Caco-2 (cell line): ENCODE results near the gene SETX. TPM values are rescaled to one million over a fixed set of nuclear protein-coding genes. Genes with fewer than 3 reads are reported as not detected.

Experiments used
- BruUV-seq: library from RNA; stranded (reverse); fragments of 400-500 nt; replicated peaks from 2 replicates; lab custom pipeline; 2021; lab: Mats Ljungman, UMichigan
- CTCF ChIA-PET: fragments of 300-600 bp; sonication (Branson Sonifier 250); formaldehyde crosslinking; loops from one replicate; lab custom pipeline; 2022; ENCODE audit warnings: antibody characterized with exemption; lab: Charles Lee
- POLR2A ChIA-PET: fragments of 300-600 bp; sonication (Branson Sonifier 250); formaldehyde crosslinking; loops from one replicate; lab custom pipeline; 2022; ENCODE audit warnings: antibody characterized with exemption; lab: Charles Lee
- DNase-seq, 2 experiments: peaks; one replicate each; pipeline versions ENCODE4 v3.0.0 to v3.0.0-alpha.2; 2020 to 2022
- H3K27me3 ChIP-seq: replicated peaks from 2 replicates; pipeline ENCODE4 v1.6.0; 2011; ENCODE audit warnings: low read length; ENCODE audit not compliant: control insufficient read depth, insufficient read depth
- H3K36me3 ChIP-seq: 2 replicates; pipeline ENCODE4 v1.5.1; 2011; ENCODE audit warnings: low read length; ENCODE audit not compliant: control insufficient read depth, insufficient read depth
- H3K4me1 ChIP-seq: fragments of 250-450 bp; sonication (Bioruptor Pico); 2 replicates; pipeline ENCODE4 v1.5.1; 2020; ENCODE audit warnings: mild to moderate bottlenecking
- H3K4me3 ChIP-seq: 2 replicates; pipeline ENCODE4 v1.5.1; 2011; ENCODE audit warnings: low read depth, mild to moderate bottlenecking, control low read depth, low read length
- H3K9me3 ChIP-seq: fragments of 250-450 bp; sonication (Bioruptor Pico); 2 replicates; pipeline ENCODE4 v1.5.1; 2020; ENCODE audit warnings: mild to moderate bottlenecking, moderate library complexity
- H3K27ac Mint-ChIP-seq: one replicate; pipeline ENCODE4 v1.8.0; 2022; ENCODE audit warnings: mixed read lengths; ENCODE audit not compliant: unreplicated experiment
- H3K27me3 Mint-ChIP-seq: one replicate; pipeline ENCODE4 v1.8.0; 2022; ENCODE audit warnings: mixed read lengths; ENCODE audit not compliant: insufficient read depth, unreplicated experiment
- H3K36me3 Mint-ChIP-seq: one replicate; pipeline ENCODE4 v1.8.0; 2022; ENCODE audit warnings: mild to moderate bottlenecking, mixed read lengths; ENCODE audit not compliant: insufficient read depth, unreplicated experiment
- H3K4me1 Mint-ChIP-seq: one replicate; pipeline ENCODE4 v1.8.0; 2022; ENCODE audit warnings: low read depth, mixed read lengths; ENCODE audit not compliant: unreplicated experiment
- H3K4me3 Mint-ChIP-seq: one replicate; pipeline ENCODE4 v1.8.0; 2022; ENCODE audit warnings: mild to moderate bottlenecking, moderate library complexity, mixed read lengths; ENCODE audit not compliant: unreplicated experiment
- H3K9me3 Mint-ChIP-seq: one replicate; pipeline ENCODE4 v1.8.0; 2022; ENCODE audit warnings: mixed read lengths; ENCODE audit not compliant: unreplicated experiment
- CTCF ChIP-seq, 2 experiments: fragments of 200-600 bp in 1 of 2; IDR thresholded peaks; 1 replicate in 1 of 2; 2 replicates in 1 of 2; pipeline versions ENCODE4 v1.5.1 to v1.8.0; 2011 to 2022; ENCODE audit warnings: antibody characterized with exemption in 1 of 2, control low read depth in 1 of 2, inconsistent platforms in 1 of 2, low read depth in 1 of 2, low read length in 1 of 2, mild to moderate bottlenecking in 1 of 2, moderate library complexity in 1 of 2; ENCODE audit not compliant: insufficient read depth in 1 of 2, severe bottlenecking in 1 of 2, unreplicated experiment in 1 of 2
- intact Hi-C: fragments of 100-400 bp; cut with micrococcal nuclease; formaldehyde crosslinking; loops from one replicate; pipeline ENCODE4 v1.10.0; 2022; ENCODE audit not compliant: unreplicated experiment
- total RNA-seq: library from RNA; stranded (reverse); gene quantifications from 2 replicates; pipeline ENCODE4 v1.2.3, GENCODE V29; 2022

SETX gene
- total RNA-seq, 1 experiment from 2014 or later = 31.1 TPM

GRCh38 chr9:132288966-132289365 lies 65.8 kb downstream of the SETX start:
- Mint-ChIP-seq H3K27me3 (no peaks in the 10 kb centered on the region), H3K4me1 (peaks cover 10% of the 10 kb centered on the region), H3K27ac (peak overlapping the region; percentile 65), H3K9me3 (no peaks in the 10 kb centered on the region), H3K36me3 (peaks cover 57% of the 10 kb centered on the region), H3K4me3 (no peak overlapping the region)
- ChIA-PET POLR2A (no interaction called here), CTCF (no interaction called here)
- H3K4me3 ChIP-seq = no peak overlapping the region
- no peaks in the 10 kb centered on the region for H3K9me3 ChIP-seq
- no TSS peak for BruUV-seq
- intact Hi-C loops = no loop called here
- peaks cover 18% of the 10 kb centered on the region for H3K4me1 ChIP-seq
- H3K27me3 ChIP-seq = no peaks in the 10 kb centered on the region
- peak; percentile 23 to 44 for DNase-seq
- H3K36me3 ChIP-seq = peaks cover 3% of the 10 kb centered on the region
- TF ChIP-seq CTCF (IDR thresholded peaks at IDR 0.05; ENCODE audit: insufficient read depth in 1 of 2, low read depth in 1 of 2, low read length in 1 of 2, severe bottlenecking in 1 of 2, unreplicated experiment in 1 of 2) = no peak

GRCh38 chr9:132288361-132288760 lies 66.4 kb downstream of the SETX start:
- CTCF ChIA-PET = no interaction called here
- H3K9me3 Mint-ChIP-seq = no peaks in the 10 kb centered on the region
- no peak for DNase-seq
- peaks cover 10% of the 10 kb centered on the region for H3K4me1 Mint-ChIP-seq
- POLR2A ChIA-PET = no interaction called here
- BruUV-seq = no TSS peak
- H3K4me3 Mint-ChIP-seq = no peak overlapping the region
- no peaks in the 10 kb centered on the region for H3K27me3 Mint-ChIP-seq
- no peak overlapping the region for H3K4me3 ChIP-seq
- peaks cover 59% of the 10 kb centered on the region for H3K36me3 Mint-ChIP-seq
- no peak for TF ChIP-seq CTCF (IDR thresholded peaks at IDR 0.05; ENCODE audit: insufficient read depth in 1 of 2, low read depth in 1 of 2, low read length in 1 of 2, severe bottlenecking in 1 of 2, unreplicated experiment in 1 of 2)
- H3K9me3 ChIP-seq = no peaks in the 10 kb centered on the region
- H3K36me3 ChIP-seq = peaks cover 3% of the 10 kb centered on the region
- H3K27me3 ChIP-seq = no peaks in the 10 kb centered on the region
- no peak overlapping the region for H3K27ac Mint-ChIP-seq
- peaks cover 18% of the 10 kb centered on the region for H3K4me1 ChIP-seq
- intact Hi-C loops = no loop called here

GRCh38 chr9:132287256-132287760 lies 67.5 kb downstream of the SETX start:
- BruUV-seq = no TSS peak
- H3K9me3 Mint-ChIP-seq = no peaks in the 10 kb centered on the region
- peaks cover 3% of the 10 kb centered on the region for H3K36me3 ChIP-seq

More at GRCh38 chr9:132287256-132287760, 67.5 kb downstream of the SETX start:
- Mint-ChIP-seq H3K4me1 (peaks cover 10% of the 10 kb centered on the region), H3K4me3 (no peak overlapping the region), H3K27ac (no peak overlapping the region), H3K27me3 (no peaks in the 10 kb centered on the region), H3K36me3 (peaks cover 59% of the 10 kb centered on the region)
- intact Hi-C loops = no loop called here
- Histone ChIP-seq H3K9me3 (no peaks in the 10 kb centered on the region), H3K27me3 (no peaks in the 10 kb centered on the region), H3K4me1 (peaks cover 18% of the 10 kb centered on the region), H3K4me3 (no peak overlapping the region)
- no peak for TF ChIP-seq CTCF (IDR thresholded peaks at IDR 0.05; ENCODE audit: insufficient read depth in 1 of 2, low read depth in 1 of 2, low read length in 1 of 2, severe bottlenecking in 1 of 2, unreplicated experiment in 1 of 2)
- ChIA-PET POLR2A (no interaction called here), CTCF (no interaction called here)
- no peak for DNase-seq
